HG03342 (cell line): ENCODE data around the gene FFAR2.
"Not testable (repeated sequence)": the region's sequence is repeated elsewhere in the genome, so short reads cannot be mapped to it uniquely, and the experiment has no call there.

ENCODE experiments used
- ATAC-seq: cut with Tn5 transposase; IDR thresholded peaks from one replicate; pipeline ENCODE4 v1.9.1; 2021; ENCODE audit warnings: mild to moderate bottlenecking, moderate library complexity; ENCODE audit not compliant: unreplicated experiment

The FFAR2 gene

GRCh38 chr19:35423406-35423805, 24.7 kb upstream of the FFAR2 start:
- ATAC-seq: not testable (repeated sequence)

GRCh38 chr19:35425682-35426081, 22.4 kb upstream of the FFAR2 start:
- no peak for ATAC-seq

GRCh38 chr19:35427187-35427586, 20.9 kb upstream of the FFAR2 start:
- ATAC-seq: no peak

GRCh38 chr19:35429698-35430408, 18.2 kb upstream of the FFAR2 start:
- no peak for ATAC-seq

GRCh38 chr19:35430409-35431144, 17.5 kb upstream of the FFAR2 start:
- no peak for ATAC-seq

- no peak for ATAC-seq
Observed at GRCh38 chr19:35431145-35431807, 16.8 kb upstream of the FFAR2 start.

- ATAC-seq: no peak
Observed at GRCh38 chr19:35432911-35433310, 15.1 kb upstream of the FFAR2 start.

- no peak for ATAC-seq
Observed at GRCh38 chr19:35433448-35433847, 14.6 kb upstream of the FFAR2 start.

GRCh38 chr19:35435896-35436295, 12.2 kb upstream of the FFAR2 start:
- no peak for ATAC-seq

GRCh38 chr19:35436477-35437405, 11.3 kb upstream of the FFAR2 start:
- no peak for ATAC-seq

GRCh38 chr19:35437406-35437951, 10.6 kb upstream of the FFAR2 start:
- no peak for ATAC-seq

GRCh38 chr19:35438096-35438495, 10.0 kb upstream of the FFAR2 start:
- no peak for ATAC-seq

- ATAC-seq: no peak
Observed at GRCh38 chr19:35438527-35438926, 9.5 kb upstream of the FFAR2 start.

GRCh38 chr19:35439921-35440320, 8.1 kb upstream of the FFAR2 start:
- ATAC-seq: no peak

- ATAC-seq: no peak
Observed at GRCh38 chr19:35442091-35442490, 6.0 kb upstream of the FFAR2 start.

- no peak for ATAC-seq
Observed at GRCh38 chr19:35444735-35445134, 3.3 kb upstream of the FFAR2 start.

- ATAC-seq: no peak
Observed at GRCh38 chr19:35445826-35446593, 2.0 kb upstream of the FFAR2 start.

GRCh38 chr19:35449359-35450043, 1.4 kb downstream of the FFAR2 start:
- no peak for ATAC-seq
